NOMO-1 treated with dmso at 0.1 percent for 144 hours (cell line): ENCODE measurements around the gene RDH13.
"Not testable (repeated sequence)": the region's sequence is repeated elsewhere in the genome, so short reads cannot be mapped to it uniquely, and the experiment has no call there.

Source experiments
- DNase-seq: peaks from one replicate; lab custom pipeline; 2025; ENCODE audit not compliant: unreplicated experiment; lab: John Stamatoyannopoulos, UW

RDH13 gene

GRCh38 chr19:55079400-55080038, 16.6 kb upstream of the RDH13 start:
- DNase-seq: no peak

- DNase-seq: no peak
These were observed 16.0 kb upstream of the RDH13 start for GRCh38 chr19:55078996-55079395.

- no peak for DNase-seq
These were observed 14.2 kb upstream of the RDH13 start for GRCh38 chr19:55077106-55077505.

- DNase-seq: no peak
These were observed 13.4 kb upstream of the RDH13 start for GRCh38 chr19:55076321-55076720.

GRCh38 chr19:55075371-55075998, 12.5 kb upstream of the RDH13 start, which contains the start of gene EPS8L1:
Gene EPS8L1 (plus strand): TSS chr19:55075869. CDS start chr19:55076445, 576 bp downstream.
- DNase-seq: peak; percentile 19

- no peak for DNase-seq
These were observed 9.0 kb upstream of the RDH13 start for GRCh38 chr19:55071913-55072312.

GRCh38 chr19:55071129-55071502, 8.2 kb upstream of the RDH13 start:
- no peak for DNase-seq

- no peak for DNase-seq
These were observed 7.6 kb upstream of the RDH13 start for GRCh38 chr19:55070466-55071128.

- no peak for DNase-seq
These were observed 6.9 kb upstream of the RDH13 start for GRCh38 chr19:55069865-55070197.

- DNase-seq: no peak
These were observed 6.3 kb upstream of the RDH13 start for GRCh38 chr19:55068950-55069864.

GRCh38 chr19:55067869-55068268, 4.9 kb upstream of the RDH13 start:
- no peak for DNase-seq

GRCh38 chr19:55066107-55066709, 3.3 kb upstream of the RDH13 start:
- no peak for DNase-seq

- DNase-seq: not testable (repeated sequence)
These were observed 2.6 kb upstream of the RDH13 start for GRCh38 chr19:55065516-55065915.

- DNase-seq: no peak
These were observed 520 bp upstream of the RDH13 start for GRCh38 chr19:55063492-55063843.

- DNase-seq: not testable (repeated sequence)
These were observed 2.7 kb downstream of the RDH13 start for GRCh38 chr19:55060287-55060686.

GRCh38 chr19:55058781-55059610, 4.0 kb downstream of the RDH13 start:
- no peak for DNase-seq

GRCh38 chr19:55056827-55057226, 6.1 kb downstream of the RDH13 start:
- no peak for DNase-seq

- DNase-seq: no peak
These were observed 9.2 kb downstream of the RDH13 start for GRCh38 chr19:55053735-55054134.

- DNase-seq: no peak
These were observed 12.0 kb downstream of the RDH13 start for GRCh38 chr19:55050749-55051532.
